HG03175 (cell line): ENCODE data around the gene CELF5.
"Not testable (repeated sequence)": the region's sequence is repeated elsewhere in the genome, so short reads cannot be mapped to it uniquely, and the experiment has no call there.

Source experiments
- ATAC-seq: cut with Tn5 transposase; IDR thresholded peaks from one replicate; pipeline ENCODE4 v1.9.1; 2021; ENCODE audit warnings: mild to moderate bottlenecking, moderate library complexity; ENCODE audit not compliant: unreplicated experiment

Gene CELF5

DNA sequence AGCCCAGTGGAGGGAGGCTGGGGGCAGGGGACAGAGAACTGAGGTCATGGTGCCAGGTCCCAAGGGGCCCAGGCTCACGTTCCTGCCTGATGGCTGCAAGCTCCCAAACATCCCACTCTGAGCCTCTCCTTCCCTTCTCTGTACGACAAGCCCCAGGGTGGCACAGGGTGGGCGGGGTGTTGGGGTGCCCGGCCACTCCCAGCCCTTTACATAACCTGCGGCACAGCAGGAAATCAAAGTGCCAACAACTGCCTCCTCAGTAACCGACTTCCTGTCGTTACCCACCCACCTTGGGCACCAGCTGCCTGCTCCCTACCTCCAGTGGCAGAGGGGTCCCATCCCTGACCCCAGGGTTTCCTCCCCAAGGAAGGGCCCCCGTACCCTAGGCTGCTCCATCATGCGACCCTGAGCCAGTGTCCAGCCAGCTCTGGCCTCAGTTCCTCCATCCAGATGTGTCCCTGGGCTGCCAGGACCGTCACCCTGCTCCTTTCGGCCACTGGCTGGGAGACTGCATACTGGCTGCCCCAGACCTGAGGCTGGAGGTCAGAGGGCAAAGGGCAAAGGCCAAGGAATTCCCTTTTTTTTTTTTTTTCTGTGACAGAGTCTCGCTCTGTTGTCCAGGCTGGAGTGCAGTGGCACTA is 114.2 kb downstream of the CELF5 start:
- ATAC-seq: no peak

DNA sequence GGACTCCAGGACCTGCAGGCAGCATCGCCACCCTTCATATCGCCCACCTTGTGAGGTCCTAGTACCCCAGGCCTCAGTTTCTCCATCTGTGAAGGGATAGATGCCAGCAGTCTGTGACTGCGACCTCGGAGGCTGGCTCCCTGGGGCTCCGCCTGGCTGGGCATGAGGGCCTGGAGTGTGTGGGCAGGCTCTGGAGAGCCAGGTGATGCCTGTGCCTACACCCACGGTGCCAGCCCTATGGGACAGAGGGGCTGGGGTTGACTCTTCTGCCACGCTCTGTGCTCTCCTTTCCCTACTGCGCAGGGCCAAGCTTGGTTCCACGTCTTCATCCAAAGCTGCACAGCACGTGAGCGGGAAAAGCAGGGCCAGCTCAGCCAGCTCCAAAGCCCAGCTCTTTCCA is 115.9 kb downstream of the CELF5 start:
- no peak for ATAC-seq

DNA sequence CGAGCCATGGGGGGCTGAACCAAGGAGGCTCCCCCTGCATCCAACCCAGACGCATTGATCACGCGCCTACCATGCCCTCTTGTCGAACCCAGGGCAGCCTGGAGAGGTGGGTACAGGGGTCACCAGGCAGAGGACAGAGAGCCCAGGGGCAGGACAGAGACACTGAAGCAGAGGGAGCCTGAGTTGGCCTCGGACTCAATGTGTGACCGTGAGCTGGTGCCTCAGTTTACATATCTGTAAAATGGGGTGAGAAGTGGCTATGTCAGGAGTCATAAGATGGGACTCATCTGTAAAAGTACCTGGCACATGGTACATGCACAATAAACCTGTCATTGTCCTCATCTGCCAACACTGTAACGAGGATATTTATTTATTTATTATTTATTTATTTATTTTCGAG is 117.8 kb downstream of the CELF5 start:
- no peak for ATAC-seq

DNA sequence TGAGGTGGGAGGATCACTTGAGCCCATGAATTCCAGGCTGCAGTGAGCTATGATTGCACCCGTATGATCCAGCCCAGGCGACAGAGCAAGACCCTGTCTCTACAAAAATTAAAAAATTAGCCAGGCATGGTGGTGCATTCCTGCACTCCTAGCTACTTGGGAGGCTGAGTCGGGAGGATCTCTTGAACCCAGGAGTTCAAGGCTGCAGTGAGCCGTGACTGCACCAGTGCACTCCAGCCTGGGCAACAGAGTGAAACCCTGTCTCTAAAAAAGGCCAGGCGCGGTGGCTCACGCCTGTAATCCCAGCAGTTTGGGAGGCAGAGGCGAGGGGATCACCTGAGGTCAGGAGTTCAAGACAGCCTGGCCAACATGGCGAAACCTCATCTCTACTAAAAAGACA is 118.5 kb downstream of the CELF5 start:
- not testable (repeated sequence) for ATAC-seq

DNA sequence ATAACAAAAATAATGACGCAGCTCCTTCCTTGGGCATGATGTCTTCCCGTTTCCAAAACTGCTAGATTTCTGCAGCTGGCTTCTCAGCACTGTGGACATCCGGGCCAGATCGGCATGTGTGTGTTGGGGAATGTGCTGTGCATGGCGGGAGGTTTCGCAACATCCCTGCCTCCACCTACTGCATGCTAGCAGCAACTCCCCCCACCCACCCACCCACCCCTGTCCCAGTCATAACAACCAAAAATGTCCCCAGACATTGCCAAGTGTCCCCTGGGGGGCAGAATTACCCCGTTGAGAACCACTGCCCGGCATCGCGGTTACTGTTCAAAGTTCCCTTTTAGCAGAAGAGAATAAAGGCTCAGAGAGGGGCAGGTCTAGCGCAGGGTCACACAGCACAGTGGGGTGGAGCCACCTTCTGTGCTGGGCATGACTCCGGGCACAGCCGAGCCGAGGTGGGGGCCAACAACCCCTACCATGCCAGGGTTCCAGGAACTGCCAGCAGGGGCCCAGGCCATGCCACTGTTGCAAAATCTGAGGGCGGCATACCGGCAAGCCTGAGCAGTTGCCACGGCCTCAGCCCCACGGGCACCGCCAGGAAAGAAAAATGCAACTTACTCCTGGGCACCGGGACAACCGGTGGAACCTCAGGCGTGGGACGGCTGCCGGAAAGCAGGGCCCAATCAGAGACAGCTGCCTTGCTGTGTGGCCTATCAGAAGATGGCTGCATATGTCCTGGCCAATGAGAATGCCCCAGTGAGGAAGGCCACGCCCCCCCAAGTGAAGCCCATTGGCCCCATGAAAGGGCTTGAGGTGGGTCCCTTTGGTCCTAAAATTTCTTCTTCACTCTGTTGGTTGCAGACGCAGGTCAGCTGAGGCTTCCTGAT is 119.4 kb downstream of the CELF5 start:
- ATAC-seq: no peak

DNA sequence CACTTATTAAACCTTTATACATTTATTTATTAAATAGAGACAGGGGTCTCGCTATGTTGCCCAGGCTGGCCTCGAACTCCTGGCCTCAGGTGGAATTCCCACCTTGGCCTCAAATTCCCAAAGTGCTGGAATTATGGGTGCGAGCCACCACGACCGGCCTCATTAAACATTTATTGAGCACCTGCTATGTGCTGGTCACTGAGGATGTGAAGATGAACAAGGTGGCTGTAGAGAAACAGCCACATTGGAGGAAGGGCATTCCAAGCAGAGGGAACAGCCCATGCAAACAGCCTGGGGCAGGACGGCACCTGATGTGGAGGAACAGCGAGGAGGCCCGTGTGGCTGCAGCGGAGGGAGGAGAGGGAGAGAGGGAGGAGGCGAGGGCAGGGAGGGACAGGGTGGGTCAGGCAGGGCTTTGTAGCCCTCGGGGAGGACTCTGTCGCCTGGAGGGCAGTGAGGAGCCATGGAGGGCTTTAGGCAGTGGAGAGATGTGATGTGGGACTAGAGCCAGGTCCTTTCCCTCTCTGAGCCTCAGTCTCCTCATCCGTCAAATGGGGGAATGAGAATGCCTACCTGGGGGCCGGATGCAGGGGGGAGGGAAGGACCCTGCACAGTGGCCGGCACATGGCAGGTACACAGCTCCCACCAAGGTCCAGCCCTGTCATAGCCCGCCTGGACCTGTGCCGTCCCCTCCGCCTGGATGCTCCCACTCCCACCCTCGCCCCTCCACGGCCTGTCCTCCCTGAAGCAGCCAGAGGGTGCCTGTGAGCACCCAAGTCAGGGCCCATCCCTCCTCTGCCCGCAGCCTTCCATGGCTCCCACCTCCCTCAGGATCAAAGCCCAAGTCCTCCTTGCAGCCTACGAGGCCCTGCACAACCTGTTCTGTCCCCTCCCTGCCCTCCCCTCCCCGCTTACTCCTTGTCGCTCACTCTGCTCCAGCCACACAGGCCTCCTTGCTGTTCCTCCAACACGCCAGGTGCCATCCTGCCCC is 120.4 kb downstream of the CELF5 start:
- ATAC-seq: no peak

DNA sequence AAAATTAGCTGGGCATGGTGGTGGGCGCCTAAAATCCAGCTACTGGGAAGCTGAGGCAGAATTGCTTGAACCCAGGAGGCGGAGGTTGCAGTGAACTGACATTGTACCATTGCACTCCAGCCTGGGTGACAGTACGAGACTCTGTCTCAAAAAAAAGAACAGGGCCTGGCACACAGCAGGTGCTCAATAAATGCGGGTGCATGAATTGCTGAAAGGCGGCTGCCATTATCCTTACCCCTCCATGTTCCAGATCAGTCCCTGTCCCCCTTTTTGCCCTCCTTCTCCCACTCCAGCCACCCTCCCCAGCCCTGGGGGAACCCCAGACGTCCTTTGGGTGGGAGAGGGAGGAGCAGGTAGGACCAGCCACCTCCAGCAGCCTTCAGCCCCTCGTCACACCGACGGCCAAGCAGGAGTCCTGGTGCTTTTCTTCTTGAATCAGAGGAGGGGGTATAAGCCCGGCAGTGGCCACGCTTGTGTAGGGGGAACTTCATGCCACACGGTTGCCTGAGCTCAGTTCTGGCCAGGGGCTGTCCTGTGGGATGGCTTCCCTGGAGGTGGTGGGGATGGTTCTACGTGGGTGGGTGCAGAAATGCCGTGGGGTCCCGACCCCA is 121.5 kb downstream of the CELF5 start:
- no peak for ATAC-seq
